CD14-positive monocyte (primary cell): ENCODE measurements around the gene COL26A1. TPM values are rescaled to one million over a fixed set of nuclear protein-coding genes. Genes with fewer than 3 reads are reported as not detected.
"Not testable (repeated sequence)": the region's sequence is repeated elsewhere in the genome, so short reads cannot be mapped to it uniquely, and the experiment has no call there.

Experiments used
- DNase-seq, 3 donors: peaks; one replicate each; pipeline ENCODE4 v3.0.0-alpha.2; 2011 to 2022
- H2AFZ ChIP-seq: 2 replicates; pipeline ENCODE4 v1.6.0; 2012; ENCODE audit warnings: mild to moderate bottlenecking, low read depth, low read length, inconsistent platforms; ENCODE audit not compliant: insufficient read depth, poor library complexity, severe bottlenecking
- H3K27ac ChIP-seq, 2 donors: 1 replicate in 1 of 2; 2 replicates in 1 of 2; pipeline ENCODE4 v1.5.1; 2012 to 2013; ENCODE audit warnings: low read length in 2 of 2, control low read depth in 1 of 2, inconsistent platforms in 1 of 2, low read depth in 1 of 2, mild to moderate bottlenecking in 1 of 2
- H3K27me3 ChIP-seq, 2 donors: one replicate each; pipeline versions ENCODE4 v1.6.0 to v1.6.1; 2011 to 2013; ENCODE audit warnings: low read length in 2 of 2; ENCODE audit not compliant: control insufficient read depth in 2 of 2, insufficient read depth in 2 of 2
- H3K36me3 ChIP-seq, 2 donors: replicated peaks in 1 of 2; 1 replicate in 1 of 2; 2 replicates in 1 of 2; pipeline versions ENCODE4 v1.5.1 to v1.6.1; 2012 to 2013; ENCODE audit warnings: low read length in 2 of 2, control low read depth in 1 of 2, inconsistent platforms in 1 of 2, mild to moderate bottlenecking in 1 of 2; ENCODE audit not compliant: insufficient read depth in 2 of 2, control insufficient read depth in 1 of 2
- H3K4me1 ChIP-seq, 2 donors: 1 replicate in 1 of 2; 2 replicates in 1 of 2; pipeline versions ENCODE4 v1.5.1 to v1.6.1; 2012 to 2013; ENCODE audit warnings: low read length in 2 of 2, control low read depth in 1 of 2, inconsistent platforms in 1 of 2, mild to moderate bottlenecking in 1 of 2, moderate library complexity in 1 of 2; ENCODE audit not compliant: insufficient read depth in 2 of 2, control insufficient read depth in 1 of 2
- H3K4me2 ChIP-seq: replicated peaks from 2 replicates; pipeline ENCODE3; 2012; ENCODE audit warnings: low read length, moderate library complexity, mild to moderate bottlenecking; ENCODE audit not compliant: poor library complexity, severe bottlenecking; ENCODE audit errors: extremely low read depth
- H3K4me3 ChIP-seq, 3 experiments: fragments of 200-600 bp in 1 of 3; sonication (generic) in 1 of 3; replicated peaks in 1 of 3; 1 replicate in 2 of 3; 2 replicates in 1 of 3; pipeline ENCODE4 v1.5.1; 2011 to 2013; ENCODE audit warnings: low read length in 3 of 3, mild to moderate bottlenecking in 3 of 3, control low read depth in 2 of 3, low read depth in 2 of 3, inconsistent platforms in 1 of 3, moderate library complexity in 1 of 3
- H3K79me2 ChIP-seq: 2 replicates; pipeline ENCODE4 v1.6.0; 2012; ENCODE audit warnings: mild to moderate bottlenecking, control low read depth, inconsistent platforms, low read length, moderate library complexity; ENCODE audit not compliant: insufficient read depth
- H3K9ac ChIP-seq: 2 replicates; pipeline ENCODE4 v1.6.0; 2017; ENCODE audit warnings: low read length, mild to moderate bottlenecking; ENCODE audit not compliant: insufficient read depth, poor library complexity, severe bottlenecking
- H3K9me3 ChIP-seq, 2 donors: replicated peaks in 1 of 2; 1 replicate in 1 of 2; 2 replicates in 1 of 2; pipeline versions ENCODE4 v1.5.1 to v1.6.1; 2012 to 2013; ENCODE audit warnings: low read length in 2 of 2, control low read depth in 1 of 2; ENCODE audit not compliant: control insufficient read depth in 1 of 2, insufficient read depth in 1 of 2
- H4K20me1 ChIP-seq: 2 replicates; pipeline ENCODE4 v1.6.0; 2012; ENCODE audit warnings: mild to moderate bottlenecking, low read length, control low read depth, moderate library complexity; ENCODE audit not compliant: insufficient read depth
- H3K27ac Mint-ChIP-seq, 7 donors: one replicate each; pipeline ENCODE4 v1.8.0; 2020; ENCODE audit warnings: mild to moderate bottlenecking in 7 of 7, mixed read lengths in 7 of 7, moderate library complexity in 6 of 7, inconsistent platforms in 2 of 7
- H3K27me3 Mint-ChIP-seq, 3 donors: one replicate each; pipeline ENCODE4 v1.8.0; 2021 to 2022; ENCODE audit warnings: low read depth in 3 of 3, mild to moderate bottlenecking in 3 of 3, mixed read lengths in 3 of 3, moderate library complexity in 3 of 3, inconsistent platforms in 1 of 3
- H3K36me3 Mint-ChIP-seq, 2 donors: one replicate each; pipeline ENCODE4 v1.8.0; 2020; ENCODE audit warnings: mixed read lengths in 2 of 2, inconsistent platforms in 1 of 2, mild to moderate bottlenecking in 1 of 2
- H3K4me1 Mint-ChIP-seq: one replicate; pipeline ENCODE4 v1.8.0; 2020; ENCODE audit warnings: mild to moderate bottlenecking, mixed read lengths
- H3K4me3 Mint-ChIP-seq, 2 donors: one replicate each; pipeline ENCODE4 v1.8.0; 2020; ENCODE audit warnings: mild to moderate bottlenecking in 2 of 2, mixed read lengths in 2 of 2, moderate library complexity in 1 of 2
- H3K9me3 Mint-ChIP-seq, 7 donors: one replicate each; pipeline ENCODE4 v1.8.0; 2020 to 2022; ENCODE audit warnings: mixed read lengths in 7 of 7, mild to moderate bottlenecking in 6 of 7, moderate library complexity in 6 of 7, inconsistent platforms in 2 of 7
- WGBS: methylation state at CpG from one replicate; pipeline ENCODE4 v1.1.5; 2013; ENCODE audit warnings: missing lambda C conversion rate; ENCODE audit not compliant: insufficient coverage; 5-methylcytosine and 5-hydroxymethylcytosine counted together
- intact Hi-C, 2 donors: fragments of 100-400 bp; cut with micrococcal nuclease; formaldehyde crosslinking; loops; one replicate each; pipeline versions ENCODE4 v1.15.0 to v1.15.1; 2023
- polyA plus RNA-seq, 3 donors: library from polyadenylated mRNA; depleted of rRNA in 1 of 3; unstranded in 2 of 3; stranded (reverse) in 1 of 3; fragments of 300-500 nt in 2 of 3; fragments of >200 nt in 1 of 3; fragmentation: Illumina TruSeq in 2 of 3; gene quantifications; 1 replicate in 2 of 3; 2 replicates in 1 of 3; pipeline ENCODE4 v1.2.3, GENCODE V29; 2012 to 2021
- TF ChIP-seq, protein P1 (sequence below): fragments of 200-600 bp; IDR thresholded peaks from one replicate; pipeline ENCODE4 v1.8.0; 2022; ENCODE audit warnings: antibody characterized with exemption, mild to moderate bottlenecking

Gene COL26A1
- polyA plus RNA-seq, 3 donors = not detected

DNA sequence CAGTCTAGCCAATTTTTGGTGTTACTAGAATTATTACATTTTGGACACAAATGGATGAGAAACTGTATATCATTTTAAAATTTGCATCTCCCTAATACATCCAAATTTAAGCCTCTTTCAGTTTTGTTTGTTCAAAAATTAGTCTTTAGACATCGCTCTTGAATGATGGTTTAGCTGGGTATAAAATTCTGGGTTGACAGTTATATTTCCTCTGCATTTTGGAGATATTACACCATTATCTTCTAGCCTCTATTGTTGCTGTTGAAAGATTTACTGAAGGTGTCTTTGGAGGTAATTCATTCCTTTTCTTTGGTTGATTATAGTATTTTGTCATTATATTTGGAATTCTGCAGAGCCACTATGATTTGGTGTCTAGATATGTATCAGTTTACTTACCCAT lies 116.5 kb downstream of the COL26A1 start:
- peaks cover 7 to 9% of the 10 kb centered on the region in 2 donors for H3K9me3 ChIP-seq
- H3K27ac Mint-ChIP-seq = no peak overlapping the region
- H3K36me3 Mint-ChIP-seq = no peaks in the 10 kb centered on the region

GRCh38 chr7:101486056-101486432 lies 123.4 kb downstream of the COL26A1 start:
- H3K9me3 ChIP-seq, H3K27me3 Mint-ChIP-seq, H3K4me3 Mint-ChIP-seq, H3K4me3 ChIP-seq, H3K36me3 ChIP-seq, DNase-seq, H3K27ac Mint-ChIP-seq, H3K27ac ChIP-seq, H3K4me1 ChIP-seq, H3K4me1 Mint-ChIP-seq, intact Hi-C loops, H2AFZ ChIP-seq, H3K27me3 ChIP-seq, H3K79me2 ChIP-seq, H3K9ac ChIP-seq, H3K9me3 Mint-ChIP-seq, H4K20me1 ChIP-seq, H3K4me2 ChIP-seq, H3K36me3 Mint-ChIP-seq: not testable (repeated sequence)
- WGBS = 96% methylated on average over 3 of the region's 7 CpGs

More for the DNA sequence above, 116.5 kb downstream of the COL26A1 start:
- TF ChIP-seq, protein P1, sequence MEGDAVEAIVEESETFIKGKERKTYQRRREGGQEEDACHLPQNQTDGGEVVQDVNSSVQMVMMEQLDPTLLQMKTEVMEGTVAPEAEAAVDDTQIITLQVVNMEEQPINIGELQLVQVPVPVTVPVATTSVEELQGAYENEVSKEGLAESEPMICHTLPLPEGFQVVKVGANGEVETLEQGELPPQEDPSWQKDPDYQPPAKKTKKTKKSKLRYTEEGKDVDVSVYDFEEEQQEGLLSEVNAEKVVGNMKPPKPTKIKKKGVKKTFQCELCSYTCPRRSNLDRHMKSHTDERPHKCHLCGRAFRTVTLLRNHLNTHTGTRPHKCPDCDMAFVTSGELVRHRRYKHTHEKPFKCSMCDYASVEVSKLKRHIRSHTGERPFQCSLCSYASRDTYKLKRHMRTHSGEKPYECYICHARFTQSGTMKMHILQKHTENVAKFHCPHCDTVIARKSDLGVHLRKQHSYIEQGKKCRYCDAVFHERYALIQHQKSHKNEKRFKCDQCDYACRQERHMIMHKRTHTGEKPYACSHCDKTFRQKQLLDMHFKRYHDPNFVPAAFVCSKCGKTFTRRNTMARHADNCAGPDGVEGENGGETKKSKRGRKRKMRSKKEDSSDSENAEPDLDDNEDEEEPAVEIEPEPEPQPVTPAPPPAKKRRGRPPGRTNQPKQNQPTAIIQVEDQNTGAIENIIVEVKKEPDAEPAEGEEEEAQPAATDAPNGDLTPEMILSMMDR = no peak
- DNase-seq = no peak
- no peak overlapping the region for H3K4me2 ChIP-seq
- H3K4me1 ChIP-seq = no peaks in the 10 kb centered on the region
- no peaks in the 10 kb centered on the region for H3K36me3 ChIP-seq
- H2AFZ ChIP-seq = no peak overlapping the region
- no peaks in the 10 kb centered on the region for H3K4me1 Mint-ChIP-seq
- no peaks in the 10 kb centered on the region for H3K27me3 ChIP-seq
- H3K4me3 ChIP-seq = no peak overlapping the region
- H4K20me1 ChIP-seq = no peaks in the 10 kb centered on the region
- H3K27me3 Mint-ChIP-seq = peaks cover 0 to 3% (median 1%) of the 10 kb centered on the region in 3 donors
- H3K4me3 Mint-ChIP-seq = no peak overlapping the region
- H3K79me2 ChIP-seq = no peaks in the 10 kb centered on the region
- WGBS = no CpG with 5 or more reads among the region's 1 CpG
- no peak overlapping the region for H3K9ac ChIP-seq
- no peak overlapping the region for H3K27ac ChIP-seq
- peaks cover 5 to 17% (median 13%) of the 10 kb centered on the region in 7 donors for H3K9me3 Mint-ChIP-seq
- intact Hi-C loops = no loop called here
